NCI-H1048 (cell line): Measurements from ENCODE around the gene RIMOC1.
"Not testable (repeated sequence)": the region's sequence is repeated elsewhere in the genome, so short reads cannot be mapped to it uniquely, and the experiment has no call there.

Experiments
- DNase-seq: peaks from one replicate; lab custom pipeline; 2025; lab: John Stamatoyannopoulos, UW

RIMOC1 gene

DNA sequence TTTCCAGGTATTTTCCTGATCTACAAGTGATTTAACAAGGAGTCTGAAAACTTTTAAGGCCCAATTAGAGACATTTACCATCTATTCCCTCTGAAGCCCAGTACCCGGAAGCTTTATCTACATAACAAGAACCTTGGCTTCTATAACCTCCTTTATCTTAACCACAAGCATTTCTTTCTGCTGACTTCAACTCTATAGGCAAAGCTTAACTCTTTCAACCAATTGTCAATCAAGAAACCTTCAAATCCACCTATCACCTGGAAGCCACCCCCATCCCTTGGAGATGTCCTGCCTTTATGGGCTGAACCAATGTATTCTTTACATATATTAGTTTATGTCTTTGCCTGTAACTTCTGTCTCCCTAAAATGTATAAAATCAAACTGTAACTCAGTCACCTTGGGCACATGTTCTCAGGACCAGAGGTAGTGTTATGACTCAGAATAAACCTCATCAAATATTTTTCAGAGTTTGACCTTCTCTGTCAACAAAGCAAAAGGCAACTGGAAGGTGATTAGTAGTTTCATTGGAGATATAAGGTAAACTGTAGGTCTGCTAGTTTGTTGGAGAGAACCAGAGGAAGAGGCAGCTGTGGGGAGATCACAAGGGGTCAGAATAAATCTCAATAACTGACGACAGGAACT, 13.0 kb upstream of the RIMOC1 start:
- DNase-seq, result no peak

- no peak for DNase-seq
These were observed 12.1 kb upstream of the RIMOC1 start for GRCh38 chr5:41892031-41892430.

DNA sequence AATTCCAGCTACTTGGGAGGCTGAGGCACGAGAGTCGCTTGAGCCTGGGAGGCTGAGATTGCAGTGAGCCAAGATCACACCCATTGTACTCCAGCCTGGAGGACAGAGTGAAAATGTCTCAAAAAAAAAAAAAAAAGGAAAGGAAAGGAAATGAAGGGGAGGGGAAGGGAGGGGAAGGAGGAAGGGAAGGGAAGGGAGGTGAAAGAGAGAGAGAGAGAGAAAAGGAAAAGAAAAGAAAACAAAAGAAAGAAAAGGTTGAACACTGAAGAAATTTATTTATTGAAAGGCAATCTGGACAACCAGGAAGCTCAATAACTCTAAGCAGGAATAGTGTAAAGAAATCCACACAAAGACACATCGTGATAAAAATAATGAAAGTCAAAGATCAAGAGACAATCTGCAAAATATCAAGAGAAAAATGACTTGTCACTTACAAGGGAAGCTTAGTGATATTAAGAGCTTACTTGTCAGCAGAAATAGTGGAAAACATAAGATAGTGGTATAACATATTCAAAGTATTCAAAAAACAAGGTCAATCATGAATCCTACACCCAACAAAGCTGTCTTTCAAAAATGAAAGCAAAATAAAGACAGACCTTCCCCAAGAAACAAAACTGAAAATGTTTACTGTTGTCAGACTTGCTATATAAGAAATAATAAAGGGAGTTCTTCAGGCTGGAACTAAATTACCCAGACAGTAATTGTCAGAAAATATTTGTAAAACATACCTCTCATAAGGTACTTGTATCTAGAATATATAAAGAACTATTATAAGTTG, 10.9 kb upstream of the RIMOC1 start:
- DNase-seq, result no peak

GRCh38 chr5:41896230-41896629, 7.9 kb upstream of the RIMOC1 start:
- DNase-seq, result no peak

- DNase-seq, result no peak
These were observed 707 bp upstream of the RIMOC1 start for GRCh38 chr5:41903382-41903891.

GRCh38 chr5:41906151-41906550, 2.0 kb downstream of the RIMOC1 start:
- no peak for DNase-seq

DNA sequence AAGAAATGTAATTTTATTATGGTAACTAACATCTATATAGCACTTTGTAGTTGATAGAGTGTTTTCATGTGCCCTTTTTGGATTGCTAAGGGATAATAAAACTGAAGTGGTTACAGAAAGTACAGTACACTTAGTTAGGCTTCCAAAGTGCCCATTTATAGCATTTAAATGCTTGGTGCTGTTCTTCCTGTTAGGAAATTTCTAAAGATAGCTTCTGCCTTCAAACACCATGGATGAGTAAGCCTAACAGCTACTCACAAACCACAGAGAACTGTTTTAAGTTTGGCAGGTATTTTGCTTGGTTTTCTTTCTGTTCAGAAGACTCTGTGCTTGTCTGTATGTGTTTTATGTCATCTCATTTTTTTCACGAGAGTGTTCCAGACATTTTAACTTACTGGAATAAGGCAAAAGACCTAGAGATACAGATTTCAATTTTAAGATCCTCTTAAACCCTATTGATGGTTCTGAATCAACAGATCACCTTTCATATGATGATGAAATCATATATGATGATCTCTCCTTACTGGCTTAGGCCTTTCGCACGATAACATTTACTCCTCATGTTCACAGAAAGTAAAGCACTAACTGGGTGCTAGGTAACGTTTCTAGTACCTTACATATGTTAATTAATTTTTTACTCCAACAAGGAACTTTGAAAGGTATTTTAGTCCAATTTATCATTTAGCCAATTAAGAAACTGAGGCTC, 4.4 kb downstream of the RIMOC1 start:
- no peak for DNase-seq

GRCh38 chr5:41918105-41918504, 14.0 kb downstream of the RIMOC1 start:
- no peak for DNase-seq

DNA sequence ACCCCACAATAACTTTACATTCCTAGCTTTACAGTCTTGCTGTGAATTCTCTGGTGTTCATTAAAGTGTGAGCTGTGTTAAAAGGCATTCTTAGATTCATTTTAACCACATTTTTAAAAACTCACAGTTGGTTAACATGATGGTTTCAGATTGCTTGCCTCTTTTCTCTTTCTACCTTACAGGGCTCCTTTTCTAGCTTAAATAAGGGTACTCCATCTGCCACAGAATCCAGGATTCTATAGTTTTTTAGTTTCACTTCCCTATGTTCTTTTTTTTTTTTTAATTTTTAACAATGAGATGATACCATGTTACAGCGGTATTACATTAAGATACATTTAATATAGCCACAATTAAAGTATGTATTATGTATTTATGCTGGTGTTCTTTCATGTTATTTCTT, 17.0 kb downstream of the RIMOC1 start:
- no peak for DNase-seq

DNA sequence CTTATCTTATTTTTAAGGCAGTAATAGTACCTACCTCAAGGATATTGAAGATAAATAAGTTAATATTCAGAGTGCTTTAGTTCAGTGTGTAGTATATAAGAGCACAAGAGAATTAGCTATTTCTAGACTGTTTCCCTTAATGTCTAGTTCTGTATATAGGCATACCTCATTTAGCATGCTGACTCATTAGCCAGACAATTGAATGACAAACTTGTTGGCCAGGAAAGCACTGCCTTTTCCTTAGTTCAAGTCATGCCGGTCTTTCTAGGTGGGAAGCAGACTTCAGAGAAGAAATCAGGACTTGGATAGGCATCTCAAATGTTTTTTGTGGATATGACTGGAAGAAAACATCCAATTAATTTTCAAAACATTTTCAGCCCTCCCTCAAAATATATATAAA, 17.7 kb downstream of the RIMOC1 start:
- no peak for DNase-seq

DNA sequence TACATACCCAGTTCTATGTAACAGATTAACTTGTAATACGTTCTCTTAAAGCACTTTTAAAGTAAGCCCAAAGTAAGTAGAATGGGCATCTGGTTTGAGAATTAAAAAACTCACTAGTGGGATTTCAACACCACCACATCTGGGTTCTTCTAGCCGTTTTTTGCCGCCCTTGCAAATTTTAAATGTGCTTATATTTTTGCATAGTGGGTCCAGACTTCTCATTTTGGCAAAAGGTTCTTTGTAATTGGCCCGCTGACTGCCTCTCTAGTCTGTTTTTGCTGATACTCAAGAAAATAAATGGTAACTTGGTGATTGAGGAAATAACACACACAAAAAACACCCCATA, 20.4 kb downstream of the RIMOC1 start:
- DNase-seq, result no peak

DNA sequence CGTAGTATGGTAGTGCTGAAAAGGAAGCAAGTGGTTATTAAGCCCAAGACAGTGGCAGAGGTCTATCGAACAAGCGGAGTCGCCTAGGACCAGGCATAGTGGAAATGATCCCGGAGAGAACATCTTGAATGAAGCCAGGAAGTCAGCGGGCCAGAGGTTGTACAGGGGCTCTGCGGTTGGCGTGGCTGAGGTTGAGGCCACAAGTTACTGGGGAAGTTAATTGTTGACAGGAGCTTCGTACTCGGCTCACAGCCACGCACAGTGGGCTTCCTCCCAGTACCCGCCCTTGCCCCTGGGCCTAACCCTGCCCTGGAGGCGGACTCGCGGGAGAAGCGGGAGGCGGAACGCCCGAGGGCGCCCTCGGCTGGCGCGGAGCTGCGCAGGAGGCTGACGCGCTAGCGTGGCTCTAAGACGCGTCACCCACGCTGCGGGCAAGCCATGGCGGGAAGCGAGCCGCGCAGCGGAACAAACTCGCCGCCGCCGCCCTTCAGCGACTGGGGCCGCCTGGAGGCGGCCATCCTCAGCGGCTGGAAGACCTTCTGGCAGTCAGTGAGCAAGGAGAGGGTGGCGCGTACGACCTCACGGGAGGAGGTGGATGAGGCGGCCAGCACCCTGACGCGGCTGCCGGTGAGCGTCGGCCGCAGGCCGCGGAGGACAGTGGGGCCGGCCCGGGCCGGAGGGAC, 20.9 kb downstream of the RIMOC1 start, which contains the start of gene FBXO4:
Gene FBXO4 (plus strand): TSS at position 410 of the 683 bp plus-strand sequence. CDS start 29 bp downstream, at position 439.
- DNase-seq, result no peak

GRCh38 chr5:41925555-41925951, 21.4 kb downstream of the RIMOC1 start:
- no peak for DNase-seq

- no peak for DNase-seq
These were observed 23.5 kb downstream of the RIMOC1 start for GRCh38 chr5:41927604-41928003.

- DNase-seq, result no peak
These were observed 24.9 kb downstream of the RIMOC1 start for GRCh38 chr5:41929035-41929434.

DNA sequence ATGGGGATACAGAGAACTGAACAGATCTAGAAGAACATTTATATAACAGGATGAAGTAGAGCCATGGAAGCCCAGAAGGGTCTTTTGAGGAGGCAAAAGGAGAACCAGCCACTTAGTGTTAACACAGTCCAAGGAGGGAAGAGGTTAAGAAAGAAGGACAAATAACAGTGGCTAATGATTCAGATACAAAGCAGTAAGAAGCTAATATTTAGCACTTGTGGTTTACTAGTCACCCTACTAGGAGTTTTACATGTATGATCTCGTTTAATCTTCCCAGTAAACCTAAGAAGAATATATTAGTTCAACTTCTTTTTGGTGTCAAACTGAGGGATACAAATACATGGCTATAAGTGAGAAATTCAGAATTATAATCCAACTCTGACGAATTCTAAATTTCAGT, 28.6 kb downstream of the RIMOC1 start:
- DNase-seq, result no peak

DNA sequence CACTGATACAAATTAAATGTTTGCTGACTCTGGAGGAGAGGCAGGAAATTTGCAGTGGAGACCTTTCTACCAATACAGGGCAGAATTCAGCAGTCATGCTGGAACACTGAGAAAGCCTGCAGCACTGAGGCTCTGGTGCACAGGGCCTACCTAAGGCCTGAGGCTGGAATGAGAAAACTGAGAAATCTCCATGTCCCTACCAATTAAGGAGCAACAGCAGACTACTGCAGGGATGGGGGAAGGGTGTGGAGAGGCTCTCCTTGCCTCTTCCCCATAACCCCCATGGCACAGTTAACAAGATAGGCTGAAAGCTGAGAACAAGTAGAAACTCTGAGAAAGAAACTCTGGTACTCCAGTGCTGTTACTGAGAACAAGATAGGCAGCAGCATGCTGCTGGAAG, 31.4 kb downstream of the RIMOC1 start:
- no peak for DNase-seq

GRCh38 chr5:41940641-41941040, 36.5 kb downstream of the RIMOC1 start:
- no peak for DNase-seq

DNA sequence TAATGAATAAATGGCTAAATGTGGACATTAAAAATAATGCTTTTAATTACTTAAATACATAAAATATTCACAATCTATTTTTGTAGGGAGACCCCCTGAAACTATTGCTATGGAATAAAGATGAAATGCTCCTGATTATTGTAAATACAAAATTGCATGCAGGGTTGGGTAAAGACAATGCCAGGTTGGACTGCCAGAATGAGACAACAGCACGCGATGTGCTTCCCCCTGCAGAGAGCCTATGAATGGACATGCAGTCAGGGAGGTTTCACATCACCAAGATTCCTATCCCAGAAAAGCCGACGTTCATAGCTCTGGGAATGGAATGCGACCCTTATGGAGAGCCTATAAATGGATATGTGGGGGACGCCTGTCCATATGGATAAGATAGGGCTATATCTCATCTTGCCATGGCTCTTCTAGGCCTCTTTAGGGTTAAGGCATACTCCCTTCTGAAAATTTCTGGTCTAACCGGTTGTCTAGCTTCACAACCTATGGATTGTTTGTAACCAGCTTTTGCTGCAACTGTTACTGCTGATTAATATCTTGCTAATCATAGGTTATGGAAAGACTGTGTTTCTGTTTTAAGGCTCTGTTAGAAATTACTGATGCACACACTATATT, 41.3 kb downstream of the RIMOC1 start:
- not testable (repeated sequence) for DNase-seq

GRCh38 chr5:41951224-41951623, 47.1 kb downstream of the RIMOC1 start:
- DNase-seq, result no peak
